Panc1 (cell line): ENCODE measurements around the gene TAMM41. TPM values are rescaled to one million over a fixed set of nuclear protein-coding genes. Genes with fewer than 3 reads are reported as not detected.
"Not testable (repeated sequence)": the region's sequence is repeated elsewhere in the genome, so short reads cannot be mapped to it uniquely, and the experiment has no call there.

Experiments used
- ATAC-seq: fragments of 200-7000 bp; cut with Tn5 transposase; 2 replicates; pipeline ENCODE4 v1.9.1; 2020; ENCODE audit warnings: mild to moderate bottlenecking, moderate library complexity
- BruUV-seq: library from RNA; stranded (reverse); fragments of 400-500 nt; replicated peaks from 2 replicates; lab custom pipeline; 2021; lab: Mats Ljungman, UMichigan
- CTCF ChIA-PET: fragments of 300-600 bp; sonication (Branson Sonifier 250); formaldehyde crosslinking; loops from one replicate; lab custom pipeline; 2022; ENCODE audit warnings: antibody characterized with exemption; lab: Charles Lee
- POLR2A ChIA-PET: fragments of 300-600 bp; sonication (Branson Sonifier 250); formaldehyde crosslinking; loops from one replicate; lab custom pipeline; 2022; ENCODE audit warnings: antibody characterized with exemption; lab: Charles Lee
- DNase-seq: peaks from one replicate; pipeline ENCODE4 v3.0.0-alpha.2; 2010; ENCODE audit warnings: low read depth, low spot score
- H3K27ac ChIP-seq: 2 replicates; pipeline ENCODE4 v1.5.1; 2011; ENCODE audit warnings: mild to moderate bottlenecking, low read length, inconsistent platforms
- H3K27me3 ChIP-seq: fragments of 200-500 bp; sonication (Bioruptor generic); 2 replicates; pipeline ENCODE4 v1.6.0; 2014; ENCODE audit warnings: low read length, inconsistent platforms; ENCODE audit not compliant: control insufficient read depth, insufficient read depth
- H3K36me3 ChIP-seq: fragments of 200-500 bp; sonication (Bioruptor generic); 2 replicates; pipeline ENCODE4 v1.5.1; 2014; ENCODE audit warnings: inconsistent platforms, mild to moderate bottlenecking, low read length, moderate library complexity; ENCODE audit not compliant: control insufficient read depth, insufficient read depth
- H3K4me1 ChIP-seq: 2 replicates; pipeline ENCODE4 v1.5.1; 2011; ENCODE audit warnings: inconsistent platforms, mild to moderate bottlenecking, low read length, moderate library complexity; ENCODE audit not compliant: control insufficient read depth, insufficient read depth
- H3K4me3 ChIP-seq, 2 experiments: 2 replicates each; pipeline ENCODE4 v1.5.1; 2011 to 2012; ENCODE audit warnings: low read depth in 2 of 2, low read length in 2 of 2, mild to moderate bottlenecking in 2 of 2, inconsistent platforms in 1 of 2, moderate library complexity in 1 of 2
- H3K9me3 ChIP-seq: fragments of 200-500 bp; sonication (Bioruptor generic); 2 replicates; pipeline ENCODE4 v1.5.1; 2014; ENCODE audit warnings: low read depth, mild to moderate bottlenecking, inconsistent platforms, low read length, moderate library complexity; ENCODE audit not compliant: control insufficient read depth, insufficient read depth
- in situ Hi-C: cut with HindIII; loops from 2 replicates; pipeline ENCODE4 v1.10.0; 2016; ENCODE audit warnings: low sequenced_read_pairs, low pct_unique_long_range_greater_than_20kb
- intact Hi-C: fragments of 100-400 bp; cut with micrococcal nuclease; formaldehyde crosslinking; loops from one replicate; pipeline ENCODE4 v1.10.0; 2022; ENCODE audit not compliant: unreplicated experiment
- total RNA-seq: library from RNA; stranded (reverse); gene quantifications from one replicate; pipeline ENCODE4 v1.2.1, GENCODE V29; 2021; ENCODE audit not compliant: unreplicated experiment

Gene TAMM41
- total RNA-seq, 1 experiment from 2014 or later = 10.8 TPM

- H3K4me1 ChIP-seq, H3K9me3 ChIP-seq, CTCF ChIA-PET, BruUV-seq, POLR2A ChIA-PET, H3K36me3 ChIP-seq, H3K27me3 ChIP-seq, in situ Hi-C loops, H3K4me3 ChIP-seq, H3K27ac ChIP-seq, ATAC-seq, DNase-seq: not testable (repeated sequence)
- intact Hi-C loops = loop anchor here (10.0 kb wide), 1 partner anchor 740 kb away; no protein-coding TSS in a partner anchor
Observed at GRCh38 chr3:11874707-11875106, 28.0 kb upstream of the TAMM41 start.

- H3K27ac ChIP-seq, H3K27me3 ChIP-seq: not testable (repeated sequence)
Observed at GRCh38 chr3:11863739-11864138, 17.1 kb upstream of the TAMM41 start.

GRCh38 chr3:11862584-11862983 lies 15.9 kb upstream of the TAMM41 start:
- DNase-seq, CTCF ChIA-PET, H3K4me1 ChIP-seq, in situ Hi-C loops, POLR2A ChIA-PET, ATAC-seq, H3K27me3 ChIP-seq, H3K4me3 ChIP-seq, intact Hi-C loops, BruUV-seq, H3K36me3 ChIP-seq, H3K9me3 ChIP-seq, H3K27ac ChIP-seq: not testable (repeated sequence)

More at GRCh38 chr3:11863739-11864138, 17.1 kb upstream of the TAMM41 start:
- intact Hi-C loops, BruUV-seq, H3K36me3 ChIP-seq, in situ Hi-C loops, H3K9me3 ChIP-seq, ATAC-seq, POLR2A ChIA-PET, CTCF ChIA-PET, H3K4me3 ChIP-seq, H3K4me1 ChIP-seq, DNase-seq: not testable (repeated sequence)

GRCh38 chr3:11862145-11862544 lies 15.5 kb upstream of the TAMM41 start:
- H3K36me3 ChIP-seq, POLR2A ChIA-PET, H3K4me1 ChIP-seq, BruUV-seq, CTCF ChIA-PET, in situ Hi-C loops, ATAC-seq, DNase-seq, H3K27me3 ChIP-seq, H3K9me3 ChIP-seq, H3K27ac ChIP-seq, H3K4me3 ChIP-seq, intact Hi-C loops: not testable (repeated sequence)

GRCh38 chr3:11860213-11860612 lies 13.5 kb upstream of the TAMM41 start:
- DNase-seq, POLR2A ChIA-PET, CTCF ChIA-PET, ATAC-seq, intact Hi-C loops, BruUV-seq, H3K9me3 ChIP-seq, H3K4me1 ChIP-seq, H3K27me3 ChIP-seq, H3K36me3 ChIP-seq, H3K4me3 ChIP-seq, in situ Hi-C loops, H3K27ac ChIP-seq: not testable (repeated sequence)
